G401 (cell line): Measurements from ENCODE around the gene SLC43A3. TPM values are rescaled to one million over a fixed set of nuclear protein-coding genes. Genes with fewer than 3 reads are reported as not detected.

Experiments
- DNase-seq: peaks from one replicate; pipeline ENCODE4 v3.0.0-alpha.2; 2015; ENCODE audit warnings: low spot score
- in situ Hi-C: cut with HindIII; loops from 2 replicates; pipeline ENCODE4 v1.10.0; 2016; ENCODE audit warnings: low sequenced_read_pairs, mixed read lengths
- total RNA-seq: library from RNA; depleted of rRNA; stranded (reverse); fragments of >200 nt; shearing (Covaris generic); gene quantifications from 2 replicates; pipeline ENCODE4 v1.2.3, GENCODE V29; 2014; rRNA removed

Gene SLC43A3
- total RNA-seq = not detected in 2 replicates

DNA sequence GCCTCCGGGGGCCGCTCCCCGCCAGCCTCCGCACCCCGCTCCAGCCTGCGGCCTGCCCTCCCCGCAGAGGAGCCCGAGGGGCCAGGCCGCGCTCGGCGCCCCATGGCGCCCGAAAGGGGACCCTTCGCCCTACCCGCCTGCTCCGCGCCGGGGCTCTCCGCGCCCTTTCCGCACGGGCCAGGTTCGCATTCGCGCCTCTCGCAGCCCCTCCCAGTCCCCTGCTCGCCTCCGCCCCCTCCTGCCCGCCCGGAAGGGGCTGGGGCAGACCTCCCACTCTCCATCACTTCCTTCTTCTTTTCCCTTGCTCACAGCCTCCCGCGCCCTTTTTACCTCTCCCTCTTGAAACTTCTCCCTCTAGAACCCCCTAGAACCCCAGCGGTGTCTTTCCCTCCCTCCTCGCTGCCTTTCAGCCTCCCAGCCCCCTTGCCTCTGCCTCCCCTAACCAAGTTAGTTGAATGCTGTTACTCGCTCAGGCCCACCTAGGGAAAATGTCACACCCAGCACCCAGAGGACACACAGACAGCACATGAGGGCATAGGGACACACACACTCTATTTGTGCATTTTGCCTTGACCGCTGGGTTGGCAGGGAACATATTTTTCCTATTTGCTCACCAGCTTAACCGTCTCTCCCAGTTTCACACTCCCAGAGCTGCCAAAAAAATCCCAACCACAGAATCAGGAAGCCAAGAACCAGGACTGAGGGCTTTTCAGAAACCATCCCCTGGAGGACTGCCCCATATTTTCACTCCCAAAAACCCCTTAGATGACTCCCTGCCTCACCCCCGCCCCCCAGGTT lies at the start of gene SLC43A3:
SLC43A3 (minus strand) TSS at position 193 of the 798 bp plus-strand sequence. CDS start 949 bp downstream, outside the sequence.
- in situ Hi-C loops = no loop called here
- DNase-seq = peak; percentile 62

DNA sequence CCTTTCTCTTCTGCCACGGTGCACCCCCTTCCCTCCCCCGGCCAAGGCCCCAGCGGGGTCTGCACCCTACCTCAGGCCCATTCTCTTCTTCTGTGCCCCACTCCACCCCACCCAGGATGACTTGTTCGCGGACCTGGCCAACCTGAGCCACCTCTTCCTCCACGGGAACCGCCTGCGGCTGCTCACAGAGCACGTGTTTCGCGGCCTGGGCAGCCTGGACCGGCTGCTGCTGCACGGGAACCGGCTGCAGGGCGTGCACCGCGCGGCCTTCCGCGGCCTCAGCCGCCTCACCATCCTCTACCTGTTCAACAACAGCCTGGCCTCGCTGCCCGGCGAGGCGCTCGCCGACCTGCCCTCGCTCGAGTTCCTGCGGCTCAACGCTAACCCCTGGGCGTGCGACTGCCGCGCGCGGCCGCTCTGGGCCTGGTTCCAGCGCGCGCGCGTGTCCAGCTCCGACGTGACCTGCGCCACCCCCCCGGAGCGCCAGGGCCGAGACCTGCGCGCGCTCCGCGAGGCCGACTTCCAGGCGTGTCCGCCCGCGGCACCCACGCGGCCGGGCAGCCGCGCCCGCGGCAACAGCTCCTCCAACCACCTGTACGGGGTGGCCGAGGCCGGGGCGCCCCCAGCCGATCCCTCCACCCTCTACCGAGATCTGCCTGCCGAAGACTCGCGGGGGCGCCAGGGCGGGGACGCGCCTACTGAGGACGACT lies 49.3 kb upstream of the SLC43A3 start:
- no peak for DNase-seq
- in situ Hi-C loops = no loop called here

DNA sequence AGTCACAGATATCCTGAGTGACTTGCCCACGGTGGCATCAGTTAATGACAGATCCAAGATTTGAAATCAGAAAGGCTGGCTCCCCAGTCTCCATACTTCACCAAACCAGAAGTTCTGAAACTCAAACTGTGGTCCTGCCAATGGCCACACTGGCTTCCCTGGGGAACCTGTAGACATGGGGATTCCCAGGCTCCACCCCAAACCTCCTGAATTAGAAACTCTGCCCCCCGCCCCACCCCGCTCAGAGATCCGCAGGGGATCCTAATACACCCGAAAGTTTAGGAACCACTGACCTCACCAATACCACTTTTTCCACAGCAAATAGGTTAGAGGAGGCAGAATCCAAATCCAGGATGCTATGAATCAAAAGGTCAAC lies 48.7 kb upstream of the SLC43A3 start:
- no peak for DNase-seq
- in situ Hi-C loops = no loop called here

GRCh38 chr11:57475191-57475590 lies 48.3 kb upstream of the SLC43A3 start:
- DNase-seq = no peak
- in situ Hi-C loops = no loop called here

DNA sequence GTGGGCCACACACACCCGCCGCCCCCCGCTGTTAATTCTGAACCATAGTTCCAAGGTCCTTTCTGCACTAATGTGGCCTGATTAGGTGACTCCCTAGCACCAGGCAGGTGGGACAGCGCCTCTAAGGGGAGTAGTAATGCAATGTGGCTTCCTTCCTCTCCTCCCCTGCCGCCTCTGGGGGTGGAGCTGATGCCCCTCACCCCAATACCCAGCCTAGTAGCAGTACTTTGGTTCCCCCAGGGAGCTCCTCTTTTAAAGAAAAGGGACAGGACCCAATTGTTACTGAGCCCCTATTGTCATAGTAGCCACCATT lies 47.8 kb upstream of the SLC43A3 start:
- in situ Hi-C loops = no loop called here
- DNase-seq = no peak

DNA sequence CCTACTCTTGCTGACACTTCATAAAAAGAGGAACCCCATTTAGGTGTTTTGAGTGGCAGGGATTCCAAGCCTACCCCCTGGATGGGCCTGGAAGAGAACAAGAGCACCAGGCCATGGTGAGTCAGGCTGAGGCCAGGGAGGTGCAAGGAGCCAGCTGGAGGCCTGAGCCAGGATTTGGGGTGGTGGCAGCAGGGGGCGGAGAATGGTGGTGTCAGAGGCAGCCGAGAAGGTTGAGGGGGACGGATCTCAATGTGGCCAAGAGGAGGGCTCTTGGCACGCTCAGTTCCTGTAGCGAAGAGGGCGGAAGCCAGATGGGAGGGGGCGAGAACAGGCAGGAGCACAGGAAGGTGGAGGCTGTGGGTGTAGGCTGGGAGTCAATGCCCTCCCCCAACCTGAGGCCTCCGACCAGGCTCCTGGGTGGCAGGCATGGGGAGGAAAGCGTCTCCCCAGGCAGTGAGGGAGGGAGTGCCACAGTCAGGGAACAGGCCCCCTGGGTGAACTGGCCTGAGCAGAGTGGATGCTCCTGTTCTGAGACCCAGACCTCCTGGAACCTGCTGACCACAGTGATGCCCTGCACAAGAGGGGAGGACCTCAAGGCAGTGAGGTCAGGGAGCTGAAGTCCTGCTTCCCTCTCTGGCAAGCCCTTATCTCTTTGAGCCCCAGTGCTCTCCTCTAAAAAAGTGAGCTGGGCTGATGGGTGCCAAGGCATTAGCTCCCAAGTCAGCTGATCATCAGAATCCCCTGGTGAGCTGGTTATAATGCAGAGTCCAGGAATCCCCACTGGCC lies 47.3 kb upstream of the SLC43A3 start:
- in situ Hi-C loops = no loop called here
- no peak for DNase-seq

GRCh38 chr11:57473285-57473841 lies 46.4 kb upstream of the SLC43A3 start:
- in situ Hi-C loops = no loop called here
- DNase-seq = no peak

DNA sequence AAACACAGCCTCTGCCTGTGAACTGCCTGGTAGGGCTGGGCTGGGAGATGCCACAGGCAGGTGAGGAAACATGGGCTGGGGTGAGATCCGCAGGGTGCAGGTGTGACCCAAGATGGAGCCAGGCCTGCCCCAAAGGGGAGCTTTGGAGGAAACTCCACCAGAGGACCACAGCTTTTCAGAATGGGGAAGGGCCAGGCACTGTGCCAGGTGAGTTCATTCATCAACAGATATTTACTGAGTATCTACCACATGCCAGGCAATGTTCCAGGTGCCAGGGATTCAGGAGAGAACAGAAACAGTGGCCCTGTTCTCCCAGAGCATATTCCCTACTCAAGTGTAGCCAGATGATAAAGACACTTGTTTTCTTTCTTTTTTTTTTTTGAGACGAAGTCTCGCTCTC lies 44.6 kb upstream of the SLC43A3 start:
- in situ Hi-C loops = no loop called here
- no peak for DNase-seq

GRCh38 chr11:57469268-57469667 lies 42.3 kb upstream of the SLC43A3 start:
- in situ Hi-C loops = no loop called here
- no peak for DNase-seq

- no peak for DNase-seq
- in situ Hi-C loops = no loop called here
Measured at GRCh38 chr11:57468276-57468675, 41.4 kb upstream of the SLC43A3 start.

DNA sequence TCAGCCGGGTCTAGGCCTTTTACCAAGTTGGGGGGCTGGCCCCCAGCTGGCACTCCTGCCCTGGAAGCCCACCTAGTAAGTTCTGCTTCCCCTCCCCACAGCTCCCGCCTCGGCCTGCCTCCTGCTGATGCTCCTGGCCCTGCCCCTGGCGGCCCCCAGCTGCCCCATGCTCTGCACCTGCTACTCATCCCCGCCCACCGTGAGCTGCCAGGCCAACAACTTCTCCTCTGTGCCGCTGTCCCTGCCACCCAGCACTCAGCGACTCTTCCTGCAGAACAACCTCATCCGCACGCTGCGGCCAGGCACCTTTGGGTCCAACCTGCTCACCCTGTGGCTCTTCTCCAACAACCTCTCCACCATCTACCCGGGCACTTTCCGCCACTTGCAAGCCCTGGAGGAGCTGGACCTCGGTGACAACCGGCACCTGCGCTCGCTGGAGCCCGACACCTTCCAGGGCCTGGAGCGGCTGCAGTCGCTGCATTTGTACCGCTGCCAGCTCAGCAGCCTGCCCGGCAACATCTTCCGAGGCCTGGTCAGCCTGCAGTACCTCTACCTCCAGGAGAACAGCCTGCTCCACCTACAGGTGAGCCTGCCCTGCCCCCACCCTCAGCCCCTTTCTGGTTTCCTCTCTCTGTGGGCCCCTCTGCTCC lies 40.7 kb upstream of the SLC43A3 start:
- DNase-seq = no peak
- in situ Hi-C loops = no loop called here

GRCh38 chr11:57466680-57467079 lies 39.8 kb upstream of the SLC43A3 start:
- DNase-seq = no peak
- in situ Hi-C loops = no loop called here

GRCh38 chr11:57464539-57465181 lies 37.7 kb upstream of the SLC43A3 start:
- in situ Hi-C loops = no loop called here

GRCh38 chr11:57463671-57464538 lies 37.0 kb upstream of the SLC43A3 start:
- in situ Hi-C loops = no loop called here
- no peak for DNase-seq

More at GRCh38 chr11:57464539-57465181, 37.7 kb upstream of the SLC43A3 start:
- no peak for DNase-seq

- no peak for DNase-seq
- in situ Hi-C loops = no loop called here
Measured at GRCh38 chr11:57462597-57462996, 35.7 kb upstream of the SLC43A3 start.

DNA sequence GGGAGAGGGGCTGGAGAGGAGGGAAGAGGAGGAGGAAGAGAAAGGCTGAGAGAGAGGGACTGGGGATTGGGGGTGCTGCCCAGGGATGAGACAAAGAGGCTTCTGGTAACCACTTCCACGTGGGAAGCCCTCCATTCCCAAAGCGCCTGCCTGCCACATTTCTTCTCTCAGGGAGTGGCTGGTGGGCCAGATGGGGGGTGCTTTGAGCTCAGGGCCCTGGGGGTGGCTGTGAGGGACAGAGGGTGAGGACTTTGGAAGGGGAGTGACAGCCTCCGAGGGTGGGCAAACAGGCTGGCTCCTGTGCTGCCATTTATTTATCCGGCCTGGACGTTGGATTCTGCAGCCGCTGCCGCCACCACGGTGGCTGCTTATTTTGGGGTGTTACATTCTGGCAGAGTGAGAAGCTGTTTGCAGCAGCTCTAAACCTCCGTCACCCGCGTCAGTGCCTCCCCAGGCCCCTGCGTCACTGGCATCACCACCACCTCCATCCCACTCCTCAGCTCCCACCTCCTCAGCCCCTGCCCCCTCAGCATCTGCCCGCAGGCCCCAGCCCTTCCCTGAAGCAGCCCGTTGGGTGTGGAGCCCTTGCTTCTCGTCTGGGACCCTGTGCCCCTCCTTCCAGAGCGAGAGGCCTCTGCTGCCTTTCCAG lies 35.0 kb upstream of the SLC43A3 start:
- no peak for DNase-seq
- in situ Hi-C loops = no loop called here
